ENCODE data around the gene PLEKHA7.

PLEKHA7 gene

DNA sequence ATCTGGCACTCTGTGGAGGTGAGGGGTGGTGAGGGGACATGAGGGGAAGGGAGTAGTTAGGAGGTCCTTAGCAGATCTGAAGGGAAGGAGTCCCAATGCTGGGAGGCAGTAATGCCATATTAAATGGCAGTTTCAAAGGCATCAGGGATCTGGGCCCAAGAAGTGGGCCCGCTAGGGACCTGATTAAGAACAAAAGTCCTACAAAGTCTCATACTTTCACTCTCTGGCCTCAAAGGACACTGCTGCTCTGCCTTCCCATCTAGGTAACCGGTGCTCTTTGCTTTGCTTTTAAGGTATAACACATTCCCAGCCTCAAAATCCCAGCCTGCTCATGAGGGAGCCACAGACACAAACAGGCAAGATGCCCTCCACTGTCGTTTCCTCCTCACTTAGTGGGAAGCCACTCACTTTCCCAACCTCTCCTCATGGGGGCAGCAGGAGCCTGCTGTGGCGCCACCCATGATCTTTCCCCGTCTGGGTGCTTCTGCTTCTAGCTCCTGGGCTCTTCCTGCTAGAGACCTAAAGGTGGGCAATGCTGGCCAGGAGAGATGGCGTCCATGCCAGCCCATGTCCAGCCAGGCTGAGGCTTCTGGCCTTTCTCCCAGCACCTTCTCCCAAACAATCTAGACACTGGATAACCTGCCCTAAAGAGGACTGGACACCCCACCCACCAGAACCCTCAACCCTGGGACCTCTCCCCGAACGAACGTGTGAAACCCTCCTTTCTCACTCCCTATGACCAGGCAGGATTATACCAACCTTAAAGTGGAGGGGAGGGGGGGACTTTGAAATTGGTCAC lies 68.3 kb downstream of the PLEKHA7 start:
- Histone ChIP-seq H3K4me3 (ENCODE audit: low read length) (no peak overlapping the region), H3K9me2 (replicated peaks; ENCODE audit: control insufficient read depth, low read length) (no peaks in the 10 kb centered on the region), H3K27me3 (ENCODE audit: control insufficient read depth, low read length) (0 out of 2 replicates have a peak, but pooled peaks cover 2% of the 10 kb centered on the region), H3F3A (ENCODE audit: control insufficient read depth, insufficient read depth) (no peaks in the 10 kb centered on the region), H4K20me1 (ENCODE audit: control insufficient read depth, insufficient read depth, low read depth, low read length) (no peaks in the 10 kb centered on the region), H3K79me2 (ENCODE audit: control insufficient read depth, low read length) (no peaks in the 10 kb centered on the region), H3K4me2 (ENCODE audit: low read length) (peak overlapping the region; percentile 39), H3K27ac (ENCODE audit: low read depth, low read length) (no peak overlapping the region), H3K4me1 (ENCODE audit: control insufficient read depth, low read length) (peaks cover 8% of the 10 kb centered on the region), H3K9me3 (ENCODE audit: control insufficient read depth, insufficient read depth, low read length) (no peaks in the 10 kb centered on the region), H3K36me3 (ENCODE audit: control insufficient read depth, low read length) (no peaks in the 10 kb centered on the region)
- TF ChIP-seq CTCF (IDR thresholded peaks at IDR 0.05; ENCODE audit: low read depth, low read length, poor library complexity, severe bottlenecking) (peak; percentile 69), EZH2phosphoT487 (IDR thresholded peaks at IDR 0.05; ENCODE audit: borderline replicate concordance, low read length) (no peak)

DNA sequence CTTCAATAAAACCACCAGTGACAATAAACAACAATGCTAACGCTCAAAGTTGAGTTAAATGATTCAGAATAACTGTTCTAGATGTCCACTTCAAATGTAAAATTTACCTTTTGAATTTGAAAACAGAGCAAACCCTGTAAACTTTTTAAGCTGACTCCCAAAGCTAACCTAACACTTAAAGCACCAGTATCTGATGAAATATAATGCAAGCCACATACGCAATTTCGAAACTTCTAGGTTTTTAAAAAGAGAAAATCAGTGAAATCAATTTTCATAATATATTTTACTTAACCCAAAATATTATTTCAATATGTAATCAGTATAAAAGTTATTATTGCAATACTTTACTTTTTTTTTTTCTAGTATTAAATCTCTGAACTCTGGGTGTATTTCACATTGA lies 71.3 kb downstream of the PLEKHA7 start:
- no peak overlapping the region for H3K4me3 ChIP-seq (ENCODE audit: low read length)
- H3K9me3 ChIP-seq (ENCODE audit: control insufficient read depth, insufficient read depth, low read length): no peaks in the 10 kb centered on the region
- no peaks in the 10 kb centered on the region for H3F3A ChIP-seq (ENCODE audit: control insufficient read depth, insufficient read depth)
- peaks cover 12% of the 10 kb centered on the region for H3K27me3 ChIP-seq (ENCODE audit: control insufficient read depth, low read length)
- H3K36me3 ChIP-seq (ENCODE audit: control insufficient read depth, low read length): no peaks in the 10 kb centered on the region
- no peak overlapping the region for H3K4me2 ChIP-seq (ENCODE audit: low read length)
- H3K4me1 ChIP-seq (ENCODE audit: control insufficient read depth, low read length): peaks cover 8% of the 10 kb centered on the region
- no peaks in the 10 kb centered on the region for H3K9me2 ChIP-seq (replicated peaks; ENCODE audit: control insufficient read depth, low read length)
- H3K27ac ChIP-seq (ENCODE audit: low read depth, low read length): no peak overlapping the region
- H3K79me2 ChIP-seq (ENCODE audit: control insufficient read depth, low read length): no peaks in the 10 kb centered on the region
- H4K20me1 ChIP-seq (ENCODE audit: control insufficient read depth, insufficient read depth, low read depth, low read length): no peaks in the 10 kb centered on the region
- no peak for TF ChIP-seq CTCF (IDR thresholded peaks at IDR 0.05; ENCODE audit: low read depth, low read length, poor library complexity, severe bottlenecking)
- TF ChIP-seq EZH2phosphoT487 (IDR thresholded peaks at IDR 0.05; ENCODE audit: borderline replicate concordance, low read length): no peak

GRCh38 chr11:16942342-16942741 lies 71.9 kb downstream of the PLEKHA7 start:
- H3K27me3 ChIP-seq (ENCODE audit: control insufficient read depth, low read length): peaks cover 13% of the 10 kb centered on the region
- H3F3A ChIP-seq (ENCODE audit: control insufficient read depth, insufficient read depth): no peaks in the 10 kb centered on the region
- H3K9me3 ChIP-seq (ENCODE audit: control insufficient read depth, insufficient read depth, low read length): no peaks in the 10 kb centered on the region
- no peaks in the 10 kb centered on the region for H3K9me2 ChIP-seq (replicated peaks; ENCODE audit: control insufficient read depth, low read length)
- H3K36me3 ChIP-seq (ENCODE audit: control insufficient read depth, low read length): no peaks in the 10 kb centered on the region
- no peak overlapping the region for H3K4me3 ChIP-seq (ENCODE audit: low read length)
- H3K4me1 ChIP-seq (ENCODE audit: control insufficient read depth, low read length): peaks cover 8% of the 10 kb centered on the region
- no peak overlapping the region for H3K27ac ChIP-seq (ENCODE audit: low read depth, low read length)
- no peaks in the 10 kb centered on the region for H3K79me2 ChIP-seq (ENCODE audit: control insufficient read depth, low read length)
- H4K20me1 ChIP-seq (ENCODE audit: control insufficient read depth, insufficient read depth, low read depth, low read length): no peaks in the 10 kb centered on the region
- no peak overlapping the region for H3K4me2 ChIP-seq (ENCODE audit: low read length)
- TF ChIP-seq CTCF (IDR thresholded peaks at IDR 0.05; ENCODE audit: low read depth, low read length, poor library complexity, severe bottlenecking) (no peak), EZH2phosphoT487 (IDR thresholded peaks at IDR 0.05; ENCODE audit: borderline replicate concordance, low read length) (no peak)

Data from DOHH2 (cell line).